ENCODE data around the gene DIO2. TPM values are rescaled to one million over a fixed set of nuclear protein-coding genes. Genes with fewer than 3 reads are reported as not detected.

DIO2 gene
- total RNA-seq, 2 experiments from 2014 or later: 0.16 to 0.23 TPM

DNA sequence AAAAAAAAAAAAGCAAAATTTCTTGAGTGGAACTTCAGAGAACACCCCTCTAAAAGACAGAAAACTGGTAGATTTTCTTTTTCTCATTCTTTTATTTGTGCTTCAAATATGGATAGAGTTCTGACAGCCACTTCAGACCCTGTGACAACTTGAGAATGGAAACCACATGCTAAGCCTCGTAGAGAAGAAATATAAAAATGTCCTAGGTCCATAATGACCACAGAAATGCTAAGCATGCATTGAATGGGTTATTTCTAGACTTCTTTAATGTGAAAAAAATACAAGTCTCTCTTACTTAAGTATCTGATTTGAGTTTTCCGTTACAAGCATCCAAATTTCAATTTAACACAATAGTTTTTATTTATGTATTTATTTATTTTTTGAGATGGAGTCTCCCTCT is 28.3 kb upstream of the DIO2 start:
- Histone ChIP-seq H3K4me3 (ENCODE audit: low read depth, low read length, poor library complexity, severe bottlenecking) (no peak overlapping the region), H3K4me2 (ENCODE audit: low read length) (no peak overlapping the region), H4K20me1 (ENCODE audit: insufficient read depth, low read length) (no peaks in the 10 kb centered on the region), H3K79me2 (ENCODE audit: insufficient read depth, low read depth, low read length) (no peaks in the 10 kb centered on the region), H3K36me3 (ENCODE audit: insufficient read depth, low read length) (no peaks in the 10 kb centered on the region), H3K9me2 (ENCODE audit: insufficient read depth, low read length) (no peaks in the 10 kb centered on the region), H3K9me3 (ENCODE audit: low read length) (no peaks in the 10 kb centered on the region; the same call in 1 of the 2 replicates), H3K27ac (ENCODE audit: low read depth, low read length, poor library complexity, severe bottlenecking) (no peak overlapping the region), H3K4me1 (ENCODE audit: insufficient read depth, low read length, poor library complexity, severe bottlenecking) (no peaks in the 10 kb centered on the region), H2AFZ (ENCODE audit: low read length) (no peak overlapping the region)
- TF ChIP-seq, protein P1, sequence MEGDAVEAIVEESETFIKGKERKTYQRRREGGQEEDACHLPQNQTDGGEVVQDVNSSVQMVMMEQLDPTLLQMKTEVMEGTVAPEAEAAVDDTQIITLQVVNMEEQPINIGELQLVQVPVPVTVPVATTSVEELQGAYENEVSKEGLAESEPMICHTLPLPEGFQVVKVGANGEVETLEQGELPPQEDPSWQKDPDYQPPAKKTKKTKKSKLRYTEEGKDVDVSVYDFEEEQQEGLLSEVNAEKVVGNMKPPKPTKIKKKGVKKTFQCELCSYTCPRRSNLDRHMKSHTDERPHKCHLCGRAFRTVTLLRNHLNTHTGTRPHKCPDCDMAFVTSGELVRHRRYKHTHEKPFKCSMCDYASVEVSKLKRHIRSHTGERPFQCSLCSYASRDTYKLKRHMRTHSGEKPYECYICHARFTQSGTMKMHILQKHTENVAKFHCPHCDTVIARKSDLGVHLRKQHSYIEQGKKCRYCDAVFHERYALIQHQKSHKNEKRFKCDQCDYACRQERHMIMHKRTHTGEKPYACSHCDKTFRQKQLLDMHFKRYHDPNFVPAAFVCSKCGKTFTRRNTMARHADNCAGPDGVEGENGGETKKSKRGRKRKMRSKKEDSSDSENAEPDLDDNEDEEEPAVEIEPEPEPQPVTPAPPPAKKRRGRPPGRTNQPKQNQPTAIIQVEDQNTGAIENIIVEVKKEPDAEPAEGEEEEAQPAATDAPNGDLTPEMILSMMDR (conservative IDR thresholded peaks at IDR 0.05; ENCODE audit: low read length): no peak
- no peak for TF ChIP-seq EZH2phosphoT487 (IDR thresholded peaks at IDR 0.05; ENCODE audit: borderline replicate concordance, low read depth, low read length)
- ChIA-PET POLR2A (no interaction called here), CTCF (ENCODE audit: unreplicated experiment) (no interaction called here)
- intact Hi-C loops (cut with micrococcal nuclease; ENCODE audit: unreplicated experiment): no loop called here
- BruUV-seq (replicated peaks): no TSS peak
- DNase-seq (ENCODE audit: low spot score): no peak

GRCh38 chr14:80237143-80237542 is 25.8 kb upstream of the DIO2 start:
- Histone ChIP-seq H3K9me3 (ENCODE audit: low read length) (no peaks in the 10 kb centered on the region; the same call in 1 of the 2 replicates), H3K36me3 (ENCODE audit: insufficient read depth, low read length) (no peaks in the 10 kb centered on the region), H2AFZ (ENCODE audit: low read length) (no peak overlapping the region), H4K20me1 (ENCODE audit: insufficient read depth, low read length) (no peaks in the 10 kb centered on the region), H3K4me2 (ENCODE audit: low read length) (no peak overlapping the region), H3K9me2 (ENCODE audit: insufficient read depth, low read length) (no peaks in the 10 kb centered on the region), H3K4me3 (ENCODE audit: low read depth, low read length, poor library complexity, severe bottlenecking) (no peak overlapping the region), H3K79me2 (ENCODE audit: insufficient read depth, low read depth, low read length) (no peaks in the 10 kb centered on the region), H3K4me1 (ENCODE audit: insufficient read depth, low read length, poor library complexity, severe bottlenecking) (no peaks in the 10 kb centered on the region), H3K27ac (ENCODE audit: low read depth, low read length, poor library complexity, severe bottlenecking) (no peak overlapping the region)
- intact Hi-C loops (cut with micrococcal nuclease; ENCODE audit: unreplicated experiment): no loop called here
- TF ChIP-seq, protein P1 (conservative IDR thresholded peaks at IDR 0.05; ENCODE audit: low read length): no peak
- no peak for TF ChIP-seq EZH2phosphoT487 (IDR thresholded peaks at IDR 0.05; ENCODE audit: borderline replicate concordance, low read depth, low read length)
- ChIA-PET POLR2A (interaction anchor here (0.6 kb wide), 1 partner anchor 21 kb away, joined by 3 read pairs; no protein-coding TSS in a partner anchor), CTCF (ENCODE audit: unreplicated experiment) (no interaction called here)
- no TSS peak for BruUV-seq (replicated peaks)
- no peak for DNase-seq (ENCODE audit: low spot score)

DNA sequence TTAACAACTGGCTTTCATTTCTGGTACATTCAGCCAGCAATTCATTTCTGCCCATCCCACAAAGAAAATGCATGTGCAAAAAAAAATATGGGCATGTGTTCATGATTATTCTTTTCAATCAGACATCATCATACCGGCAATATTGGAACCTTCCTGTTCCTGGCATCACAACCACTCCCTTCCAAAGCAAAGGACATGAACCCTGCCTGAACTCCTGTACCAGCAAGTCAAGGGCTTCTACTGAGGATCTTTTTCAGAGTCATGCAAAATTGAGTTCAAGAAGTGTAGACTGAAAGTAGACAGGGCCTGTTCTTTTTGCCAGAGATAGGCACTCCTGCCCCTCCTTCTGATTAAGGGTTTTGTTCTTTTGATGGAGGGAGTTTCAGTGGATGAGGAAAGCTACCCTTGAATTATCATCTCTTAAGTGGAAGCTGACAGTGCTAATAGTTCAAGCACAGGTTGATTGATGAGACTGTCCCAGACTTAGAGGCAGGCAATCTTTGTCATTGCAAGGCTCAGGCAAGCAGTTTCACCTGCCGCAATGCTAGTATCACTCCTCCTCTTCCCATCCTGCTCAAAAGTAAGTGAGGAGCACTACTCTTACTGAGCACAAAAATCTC is 22.3 kb upstream of the DIO2 start:
- no peak overlapping the region for H3K4me2 ChIP-seq (ENCODE audit: low read length)
- no peaks in the 10 kb centered on the region for H4K20me1 ChIP-seq (ENCODE audit: insufficient read depth, low read length)
- ChIA-PET CTCF (ENCODE audit: unreplicated experiment) (no interaction called here), POLR2A (no interaction called here)
- TF ChIP-seq EZH2phosphoT487 (IDR thresholded peaks at IDR 0.05; ENCODE audit: borderline replicate concordance, low read depth, low read length): no peak
- TF ChIP-seq, protein P1 (conservative IDR thresholded peaks at IDR 0.05; ENCODE audit: low read length): no peak
- H3K4me3 ChIP-seq (ENCODE audit: low read depth, low read length, poor library complexity, severe bottlenecking): no peak overlapping the region
- H3K36me3 ChIP-seq (ENCODE audit: insufficient read depth, low read length): no peaks in the 10 kb centered on the region
- DNase-seq (ENCODE audit: low spot score): no peak
- no peaks in the 10 kb centered on the region; the same call in 1 of the 2 replicates for H3K9me3 ChIP-seq (ENCODE audit: low read length)
- H3K79me2 ChIP-seq (ENCODE audit: insufficient read depth, low read depth, low read length): no peaks in the 10 kb centered on the region
- H3K4me1 ChIP-seq (ENCODE audit: insufficient read depth, low read length, poor library complexity, severe bottlenecking): no peaks in the 10 kb centered on the region
- no TSS peak for BruUV-seq (replicated peaks)
- H2AFZ ChIP-seq (ENCODE audit: low read length): no peak overlapping the region
- intact Hi-C loops (cut with micrococcal nuclease; ENCODE audit: unreplicated experiment): no loop called here
- H3K9me2 ChIP-seq (ENCODE audit: insufficient read depth, low read length): no peaks in the 10 kb centered on the region
- H3K27ac ChIP-seq (ENCODE audit: low read depth, low read length, poor library complexity, severe bottlenecking): no peak overlapping the region

Data from OCI-LY7 (cell line).